Progenitor cell of endocrine pancreas (in vitro differentiated cells): Measurements from ENCODE around the gene MITD1. TPM values are rescaled to one million over a fixed set of nuclear protein-coding genes. Genes with fewer than 3 reads are reported as not detected.
"Not testable (repeated sequence)": the region's sequence is repeated elsewhere in the genome, so short reads cannot be mapped to it uniquely, and the experiment has no call there.

Experiments used
- DNase-seq: peaks from one replicate; pipeline ENCODE4 v3.0.0; 2021; ENCODE audit warnings: low spot score; ENCODE audit not compliant: unreplicated experiment
- H3K27ac Mint-ChIP-seq: 2 replicates; pipeline ENCODE4 v1.8.0; 2021; ENCODE audit warnings: mild to moderate bottlenecking, moderate library complexity, mixed read lengths
- H3K27me3 Mint-ChIP-seq: 2 replicates; pipeline ENCODE4 v1.8.0; 2021; ENCODE audit warnings: mixed read lengths
- H3K36me3 Mint-ChIP-seq: 2 replicates; pipeline ENCODE4 v1.8.0; 2022; ENCODE audit warnings: mixed read lengths; ENCODE audit not compliant: insufficient read depth
- H3K4me1 Mint-ChIP-seq: 2 replicates; pipeline ENCODE4 v1.8.0; 2021; ENCODE audit warnings: low read depth, mixed read lengths
- H3K4me3 Mint-ChIP-seq: 2 replicates; pipeline ENCODE4 v1.8.0; 2021; ENCODE audit warnings: low read depth, mild to moderate bottlenecking, moderate library complexity, mixed read lengths
- H3K9me3 Mint-ChIP-seq: 2 replicates; pipeline ENCODE4 v1.8.0; 2021; ENCODE audit warnings: low read depth, mixed read lengths
- total RNA-seq: library from RNA; stranded (reverse); gene quantifications from 2 replicates; pipeline ENCODE4 v1.2.1, GENCODE V29; 2021
- TF ChIP-seq, protein P1 (sequence below): fragments of 200-600 bp; sonication (generic); IDR thresholded peaks from one replicate; pipeline ENCODE4 v1.5.0; 2021; ENCODE audit warnings: antibody characterized with exemption, mild to moderate bottlenecking; ENCODE audit not compliant: unreplicated experiment

MITD1 gene
- total RNA-seq, 1 donor from 2014 or later, result 38.4 TPM

DNA sequence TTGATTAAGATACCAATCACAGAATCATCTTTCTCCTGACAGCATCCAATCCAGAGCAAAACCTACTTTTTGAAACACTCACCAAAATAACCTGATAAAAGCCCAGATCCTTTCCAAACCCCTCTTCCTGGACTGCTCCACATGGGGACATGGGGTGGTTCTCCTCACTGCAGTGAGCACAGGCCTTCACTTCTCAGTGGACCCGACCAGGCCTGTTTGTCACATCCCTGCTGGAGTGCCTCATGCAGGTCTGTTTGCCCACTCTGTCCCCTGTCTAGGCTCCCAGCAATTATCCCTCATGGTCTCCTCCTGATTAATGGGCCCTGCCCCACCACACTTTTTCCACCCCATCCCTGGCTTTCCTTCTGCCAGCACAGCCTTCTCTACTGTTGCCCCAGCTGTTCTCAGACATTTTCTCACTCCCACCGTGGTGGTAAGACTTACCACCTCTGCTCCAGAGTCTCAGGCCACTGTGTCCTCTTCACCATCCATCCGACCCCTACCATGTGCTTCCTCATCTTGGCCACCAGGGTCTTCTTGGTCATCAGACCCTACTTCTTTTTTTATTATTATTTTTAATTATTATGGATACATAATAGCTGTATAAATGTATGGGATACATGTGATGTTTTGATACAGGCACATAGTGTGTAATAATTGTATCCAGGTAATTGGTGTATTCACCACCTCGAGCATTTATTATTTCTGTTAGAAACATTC is 21.3 kb upstream of the MITD1 start:
- DNase-seq, result no peak
- TF ChIP-seq, protein P1, sequence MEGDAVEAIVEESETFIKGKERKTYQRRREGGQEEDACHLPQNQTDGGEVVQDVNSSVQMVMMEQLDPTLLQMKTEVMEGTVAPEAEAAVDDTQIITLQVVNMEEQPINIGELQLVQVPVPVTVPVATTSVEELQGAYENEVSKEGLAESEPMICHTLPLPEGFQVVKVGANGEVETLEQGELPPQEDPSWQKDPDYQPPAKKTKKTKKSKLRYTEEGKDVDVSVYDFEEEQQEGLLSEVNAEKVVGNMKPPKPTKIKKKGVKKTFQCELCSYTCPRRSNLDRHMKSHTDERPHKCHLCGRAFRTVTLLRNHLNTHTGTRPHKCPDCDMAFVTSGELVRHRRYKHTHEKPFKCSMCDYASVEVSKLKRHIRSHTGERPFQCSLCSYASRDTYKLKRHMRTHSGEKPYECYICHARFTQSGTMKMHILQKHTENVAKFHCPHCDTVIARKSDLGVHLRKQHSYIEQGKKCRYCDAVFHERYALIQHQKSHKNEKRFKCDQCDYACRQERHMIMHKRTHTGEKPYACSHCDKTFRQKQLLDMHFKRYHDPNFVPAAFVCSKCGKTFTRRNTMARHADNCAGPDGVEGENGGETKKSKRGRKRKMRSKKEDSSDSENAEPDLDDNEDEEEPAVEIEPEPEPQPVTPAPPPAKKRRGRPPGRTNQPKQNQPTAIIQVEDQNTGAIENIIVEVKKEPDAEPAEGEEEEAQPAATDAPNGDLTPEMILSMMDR, result peak; percentile 37
- peaks cover 24% of the 10 kb centered on the region for H3K9me3 Mint-ChIP-seq
- no peaks in the 10 kb centered on the region for H3K27me3 Mint-ChIP-seq
- H3K27ac Mint-ChIP-seq, result peak overlapping the region; percentile 73
- peaks cover 22% of the 10 kb centered on the region for H3K36me3 Mint-ChIP-seq
- H3K4me3 Mint-ChIP-seq, result no peak overlapping the region
- H3K4me1 Mint-ChIP-seq, result no peaks in the 10 kb centered on the region

DNA sequence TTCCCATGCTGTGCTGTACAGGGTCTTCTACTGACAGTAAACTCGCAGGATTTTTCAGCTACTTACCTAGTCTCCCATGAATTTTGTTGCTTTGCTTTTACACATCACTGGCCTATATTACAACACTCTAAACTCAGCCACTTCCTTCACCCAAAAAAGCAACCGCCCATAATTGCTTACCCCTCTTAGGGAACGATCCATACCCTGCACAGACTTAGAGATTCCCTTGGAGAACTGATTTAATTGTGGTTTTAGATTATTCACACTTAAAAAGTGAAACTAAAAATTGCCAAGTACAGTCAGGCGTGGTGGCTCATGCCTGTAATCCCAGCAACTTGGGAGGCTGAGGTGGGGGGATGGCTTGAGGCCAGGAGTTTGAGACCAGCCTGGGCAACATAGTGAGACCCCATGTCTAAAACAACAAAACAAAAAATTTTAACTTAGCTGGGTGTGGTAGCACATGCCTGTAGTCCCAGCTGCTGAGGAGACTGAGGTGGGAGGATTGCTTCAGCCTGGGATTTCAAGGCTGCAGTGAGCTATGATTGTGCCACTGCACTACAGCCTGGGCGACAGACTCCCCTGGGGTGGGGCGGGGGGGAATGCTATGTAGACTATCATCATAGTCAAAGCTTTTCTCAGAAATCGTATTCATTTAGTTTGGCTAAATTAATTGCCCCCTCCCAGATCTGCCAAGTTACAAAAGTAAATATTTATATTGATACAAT is 19.4 kb upstream of the MITD1 start:
- Mint-ChIP-seq H3K9me3 (peaks cover 10% of the 10 kb centered on the region), H3K4me1 (no peaks in the 10 kb centered on the region), H3K36me3 (peaks cover 14% of the 10 kb centered on the region), H3K27me3 (no peaks in the 10 kb centered on the region), H3K27ac (no peak overlapping the region), H3K4me3 (no peak overlapping the region)
- TF ChIP-seq, protein P1, result no peak
- no peak for DNase-seq

DNA sequence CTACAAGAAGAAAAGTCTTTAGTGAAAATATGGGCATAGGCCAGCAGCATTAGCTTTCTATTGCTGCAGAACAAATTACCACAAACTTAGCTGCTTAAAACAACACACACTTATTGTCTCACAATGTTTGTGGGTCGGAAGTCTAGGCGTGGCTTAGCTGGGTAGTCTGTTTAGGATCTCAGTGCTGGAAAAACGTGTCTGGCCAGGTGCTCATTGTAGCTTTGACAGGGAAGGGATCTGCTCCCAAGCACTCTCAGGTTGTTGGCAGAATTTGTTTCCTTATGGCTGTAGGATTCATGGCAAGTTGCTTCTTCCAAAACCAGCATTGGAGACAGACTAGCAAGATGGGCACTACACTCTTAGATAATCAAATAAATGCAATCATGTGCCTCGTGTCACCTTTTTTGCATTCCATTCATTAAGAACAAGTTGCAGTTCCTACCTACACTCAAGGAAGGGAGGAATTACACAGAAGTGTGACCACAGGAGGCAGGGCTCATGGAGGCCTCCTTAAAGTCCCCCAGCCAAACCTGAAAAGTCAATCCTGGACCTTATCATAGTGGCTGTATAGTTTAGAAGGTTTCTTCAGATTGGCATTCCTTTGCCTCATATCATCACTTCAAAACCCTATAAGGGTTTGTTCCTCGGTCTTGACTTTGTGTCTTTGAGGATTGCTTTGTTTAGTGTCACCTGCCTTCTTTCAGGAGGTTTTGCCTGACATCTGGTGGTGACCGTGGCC is 17.4 kb upstream of the MITD1 start:
- Mint-ChIP-seq H3K4me1 (no peaks in the 10 kb centered on the region), H3K27ac (no peak overlapping the region), H3K27me3 (no peaks in the 10 kb centered on the region), H3K9me3 (peaks cover 3% of the 10 kb centered on the region), H3K36me3 (peaks cover 9% of the 10 kb centered on the region), H3K4me3 (no peak overlapping the region)
- TF ChIP-seq, protein P1, result no peak
- DNase-seq, result no peak

DNA sequence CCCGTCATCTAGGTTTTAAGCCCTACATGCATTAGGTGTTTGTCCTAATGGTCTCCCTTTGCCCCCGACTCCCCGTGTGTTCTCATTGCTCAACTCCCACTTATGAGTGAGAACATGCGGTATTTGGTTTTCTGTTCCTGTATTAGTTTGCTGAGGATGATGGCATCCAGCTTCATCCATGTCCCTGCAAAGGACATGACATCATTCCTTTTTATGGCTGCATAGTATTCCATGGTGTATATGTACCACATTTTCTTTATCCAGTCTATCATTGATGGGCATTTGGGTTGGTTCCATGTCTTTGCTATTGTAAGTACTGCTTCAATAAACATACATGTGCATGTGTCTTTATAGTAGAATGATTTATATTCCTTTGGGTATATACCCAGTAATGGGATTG is 11.5 kb upstream of the MITD1 start:
- not testable (repeated sequence) for DNase-seq, H3K27me3 Mint-ChIP-seq, H3K9me3 Mint-ChIP-seq, H3K4me1 Mint-ChIP-seq, H3K27ac Mint-ChIP-seq, H3K4me3 Mint-ChIP-seq
- H3K36me3 Mint-ChIP-seq, result peaks cover 31% of the 10 kb centered on the region

DNA sequence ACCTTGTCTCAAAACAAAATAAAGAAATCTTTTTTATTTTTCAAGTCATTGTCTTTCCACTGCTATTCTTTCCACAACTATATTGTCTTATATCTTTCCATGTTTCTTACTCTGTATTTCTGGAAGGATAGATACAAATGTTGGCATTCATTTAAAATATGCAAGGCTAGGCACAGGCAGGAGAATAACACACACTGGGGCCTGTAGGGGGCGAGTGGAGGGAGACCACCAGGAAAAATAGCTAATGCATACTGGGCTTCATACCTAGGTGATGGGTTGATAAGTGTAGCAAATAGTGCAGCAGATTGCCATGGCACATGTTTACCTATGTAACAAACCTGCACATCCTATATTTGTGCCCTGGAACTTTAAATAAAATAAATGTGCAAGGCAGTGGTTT is 9.7 kb upstream of the MITD1 start:
- H3K27ac Mint-ChIP-seq, result no peak overlapping the region
- H3K36me3 Mint-ChIP-seq, result peaks cover 31% of the 10 kb centered on the region
- H3K9me3 Mint-ChIP-seq, result peaks cover 4% of the 10 kb centered on the region
- TF ChIP-seq, protein P1, result peak; percentile 28
- H3K4me1 Mint-ChIP-seq, result no peaks in the 10 kb centered on the region
- no peak overlapping the region for H3K4me3 Mint-ChIP-seq
- H3K27me3 Mint-ChIP-seq, result no peaks in the 10 kb centered on the region
- no peak for DNase-seq
